22Rv1 (cell line): ENCODE data around the gene TAS1R3.

Experiments used
- H3K27ac ChIP-seq: fragments of 450-650 bp; 2 replicates; pipeline ENCODE4 v1.5.1; 2017
- ZFX ChIP-seq: fragments of 450-650 bp; IDR thresholded peaks from 2 replicates; pipeline ENCODE4 v1.6.1; 2017; ENCODE audit warnings: antibody characterized with exemption, borderline replicate concordance
- TF ChIP-seq, protein P1 (sequence below): fragments of 450-650 bp; IDR thresholded peaks from 2 replicates; pipeline ENCODE4 v1.5.1; 2017; ENCODE audit warnings: mild to moderate bottlenecking

TAS1R3 gene

DNA sequence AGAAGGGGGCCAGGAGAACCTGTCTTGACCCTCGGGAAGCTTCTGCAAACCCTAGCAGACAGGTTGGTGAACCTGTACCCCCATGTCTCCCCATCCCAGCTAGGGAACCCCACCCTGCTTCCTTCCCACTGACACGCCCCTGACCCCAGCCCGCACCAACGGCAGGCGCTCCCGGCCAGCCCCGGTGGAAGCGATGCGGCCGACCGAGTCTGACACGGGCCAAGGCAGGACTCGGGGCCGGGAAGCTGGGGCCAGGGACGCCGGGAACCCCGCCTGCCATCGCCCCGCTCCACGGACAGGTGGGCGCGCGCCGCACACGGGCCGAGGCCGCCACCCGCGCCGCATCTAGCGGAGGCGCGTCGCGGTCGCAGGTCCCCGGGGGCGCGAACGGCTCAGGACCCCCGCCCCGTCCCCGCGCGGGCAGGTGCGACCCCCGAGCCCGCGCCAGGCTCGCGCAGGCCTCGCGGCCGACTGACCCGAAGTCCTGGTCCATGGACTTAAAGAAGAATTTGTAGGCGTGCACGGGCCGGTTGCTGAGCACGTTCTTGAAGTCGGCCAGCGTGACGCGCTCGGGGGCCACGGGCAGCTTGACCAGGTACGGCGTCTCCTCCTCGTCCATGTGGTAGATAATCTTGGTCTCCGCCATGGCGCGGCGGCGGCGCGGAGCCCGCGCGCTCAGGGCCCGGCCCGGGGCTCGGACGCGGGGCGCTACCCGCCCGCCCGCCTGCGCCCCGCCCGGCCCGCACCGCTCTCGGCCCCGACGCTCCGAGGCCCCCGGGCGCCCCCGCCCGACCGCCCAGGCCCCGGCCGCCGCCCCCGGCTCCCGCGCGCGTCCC, 17.6 kb downstream of the TAS1R3 start:
- H3K27ac ChIP-seq: peak overlapping the region; percentile 88
- TF ChIP-seq, protein P1, sequence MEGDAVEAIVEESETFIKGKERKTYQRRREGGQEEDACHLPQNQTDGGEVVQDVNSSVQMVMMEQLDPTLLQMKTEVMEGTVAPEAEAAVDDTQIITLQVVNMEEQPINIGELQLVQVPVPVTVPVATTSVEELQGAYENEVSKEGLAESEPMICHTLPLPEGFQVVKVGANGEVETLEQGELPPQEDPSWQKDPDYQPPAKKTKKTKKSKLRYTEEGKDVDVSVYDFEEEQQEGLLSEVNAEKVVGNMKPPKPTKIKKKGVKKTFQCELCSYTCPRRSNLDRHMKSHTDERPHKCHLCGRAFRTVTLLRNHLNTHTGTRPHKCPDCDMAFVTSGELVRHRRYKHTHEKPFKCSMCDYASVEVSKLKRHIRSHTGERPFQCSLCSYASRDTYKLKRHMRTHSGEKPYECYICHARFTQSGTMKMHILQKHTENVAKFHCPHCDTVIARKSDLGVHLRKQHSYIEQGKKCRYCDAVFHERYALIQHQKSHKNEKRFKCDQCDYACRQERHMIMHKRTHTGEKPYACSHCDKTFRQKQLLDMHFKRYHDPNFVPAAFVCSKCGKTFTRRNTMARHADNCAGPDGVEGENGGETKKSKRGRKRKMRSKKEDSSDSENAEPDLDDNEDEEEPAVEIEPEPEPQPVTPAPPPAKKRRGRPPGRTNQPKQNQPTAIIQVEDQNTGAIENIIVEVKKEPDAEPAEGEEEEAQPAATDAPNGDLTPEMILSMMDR: no peak
- TF ChIP-seq ZFX: no peak

DNA sequence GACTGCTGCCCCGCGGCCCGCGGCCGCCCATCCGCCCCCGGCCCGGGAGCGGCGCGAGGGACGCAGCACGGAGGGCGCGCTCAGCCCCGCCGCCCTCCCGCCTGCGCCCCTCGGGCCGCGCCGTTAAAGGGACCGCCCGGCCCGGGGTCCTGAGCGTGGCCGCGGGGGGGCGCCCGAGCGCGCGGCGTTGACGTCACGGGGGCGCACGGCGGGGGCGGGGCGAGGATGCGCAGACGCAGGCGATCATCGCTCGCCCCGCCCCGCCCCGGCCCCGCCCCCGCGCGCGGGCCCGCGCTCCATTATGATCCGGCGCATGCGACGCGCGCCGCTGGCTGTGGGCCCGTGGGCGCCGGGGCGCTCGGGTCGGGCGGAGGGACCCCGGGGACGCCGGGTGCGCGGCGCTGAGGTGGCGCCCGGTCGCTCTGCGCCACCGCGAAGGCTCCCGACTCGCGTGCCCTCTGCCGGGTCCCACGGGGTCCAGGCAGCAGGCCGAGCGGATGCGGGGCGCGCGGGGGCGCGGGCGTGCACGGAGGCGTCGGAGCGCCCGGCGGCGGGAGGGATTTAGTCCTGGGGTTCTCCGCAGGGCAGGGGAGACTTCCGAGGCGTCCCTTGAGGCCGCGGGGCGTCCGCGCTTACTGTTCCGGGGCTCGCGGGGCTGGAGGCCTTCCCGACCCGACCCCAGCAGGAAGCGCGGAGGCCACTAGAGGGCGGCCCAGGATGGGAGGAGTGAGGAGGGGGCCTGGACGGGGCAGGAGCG, 18.4 kb downstream of the TAS1R3 start, which contains the start of gene DVL1:
TSS of gene DVL1 (minus strand) at position 163 of the 757 bp plus-strand sequence. CDS start 353 bp downstream, outside the sequence.
- H3K27ac ChIP-seq: peak within 1 kb of the TSS; percentile 88

DNA sequence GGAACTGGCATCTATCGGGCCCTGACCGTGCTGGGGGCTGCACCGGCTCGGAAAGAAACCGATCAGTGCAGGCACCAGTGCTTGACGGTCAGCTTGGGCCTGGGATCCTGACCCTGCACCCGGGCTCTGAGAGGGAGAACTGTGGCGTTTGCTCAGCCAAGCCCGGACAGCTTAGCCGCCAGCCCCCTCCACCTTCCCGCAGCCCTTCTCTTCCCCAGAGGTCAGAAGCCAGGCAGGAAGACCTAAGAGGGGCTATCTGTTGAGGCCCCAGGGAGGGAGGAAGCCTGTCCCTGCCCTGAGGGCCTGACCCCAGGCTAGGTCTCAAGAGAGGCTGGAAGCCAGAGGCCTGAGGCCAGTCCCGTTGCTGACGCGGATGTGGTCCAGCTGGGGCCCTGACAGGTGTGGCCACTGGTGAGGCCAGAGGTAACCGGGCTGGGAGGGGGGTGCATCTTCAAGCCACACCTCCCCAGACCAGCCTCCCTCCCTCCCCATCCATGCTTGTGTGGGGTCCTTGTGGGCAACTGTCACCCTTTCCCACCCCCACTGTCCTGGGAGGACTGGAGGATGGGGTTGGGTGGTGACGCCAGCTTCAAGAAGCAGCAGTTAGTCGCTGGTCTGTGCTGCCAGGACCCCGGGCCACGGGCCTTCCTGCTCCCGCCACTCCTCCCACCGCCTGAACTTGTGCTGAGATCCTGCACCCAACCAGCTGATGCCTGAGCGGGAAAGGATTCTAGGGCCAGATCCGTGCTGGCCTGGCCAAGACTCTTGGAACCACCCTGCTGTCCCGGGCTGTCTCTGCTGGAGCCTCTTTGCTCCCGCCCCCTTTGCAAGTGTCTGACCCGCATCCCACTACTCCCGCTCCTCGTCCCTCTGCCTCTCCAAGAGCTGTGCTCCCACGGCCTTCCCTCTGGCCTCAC, 20.7 kb downstream of the TAS1R3 start:
- no peak for TF ChIP-seq ZFX
- TF ChIP-seq, protein P1: no peak
- peak overlapping the region; percentile 47 for H3K27ac ChIP-seq

More for the DNA sequence above, 18.4 kb downstream of the TAS1R3 start, which contains the start of gene DVL1:
- TF ChIP-seq, protein P1: peak; percentile 75
- no peak for TF ChIP-seq ZFX

DNA sequence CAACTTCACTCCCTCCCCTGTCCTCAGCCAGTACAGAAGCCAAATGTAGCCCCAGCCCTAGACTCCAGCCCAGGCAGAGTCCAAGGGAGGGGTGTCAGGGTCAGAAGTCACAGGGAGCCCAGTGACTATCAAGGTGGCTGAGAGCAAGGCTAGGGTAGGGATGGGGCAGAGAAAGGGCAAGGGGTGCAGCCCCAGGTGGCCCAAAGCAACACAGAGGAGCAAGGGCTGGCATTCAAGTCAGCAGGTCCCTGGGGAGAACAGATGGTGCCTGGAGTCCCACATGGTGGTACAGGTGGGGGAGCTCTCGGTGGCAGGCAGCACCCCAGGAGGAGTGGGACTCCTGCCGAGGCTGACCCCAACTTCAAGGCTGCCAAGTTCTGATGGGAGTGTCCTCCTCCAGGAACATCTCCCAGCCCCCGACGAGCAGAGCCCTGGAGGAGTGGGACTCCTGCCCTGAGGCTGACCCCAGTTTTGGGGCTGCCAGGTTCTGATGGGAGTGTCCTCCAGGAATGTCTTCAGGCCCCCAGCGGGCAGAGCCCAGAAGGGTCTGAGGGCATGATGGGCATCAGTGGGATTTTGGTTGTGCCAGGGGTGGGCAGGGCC, 21.8 kb downstream of the TAS1R3 start:
- TF ChIP-seq, protein P1: no peak
- no peak for TF ChIP-seq ZFX
- peak overlapping the region; percentile 47 for H3K27ac ChIP-seq

DNA sequence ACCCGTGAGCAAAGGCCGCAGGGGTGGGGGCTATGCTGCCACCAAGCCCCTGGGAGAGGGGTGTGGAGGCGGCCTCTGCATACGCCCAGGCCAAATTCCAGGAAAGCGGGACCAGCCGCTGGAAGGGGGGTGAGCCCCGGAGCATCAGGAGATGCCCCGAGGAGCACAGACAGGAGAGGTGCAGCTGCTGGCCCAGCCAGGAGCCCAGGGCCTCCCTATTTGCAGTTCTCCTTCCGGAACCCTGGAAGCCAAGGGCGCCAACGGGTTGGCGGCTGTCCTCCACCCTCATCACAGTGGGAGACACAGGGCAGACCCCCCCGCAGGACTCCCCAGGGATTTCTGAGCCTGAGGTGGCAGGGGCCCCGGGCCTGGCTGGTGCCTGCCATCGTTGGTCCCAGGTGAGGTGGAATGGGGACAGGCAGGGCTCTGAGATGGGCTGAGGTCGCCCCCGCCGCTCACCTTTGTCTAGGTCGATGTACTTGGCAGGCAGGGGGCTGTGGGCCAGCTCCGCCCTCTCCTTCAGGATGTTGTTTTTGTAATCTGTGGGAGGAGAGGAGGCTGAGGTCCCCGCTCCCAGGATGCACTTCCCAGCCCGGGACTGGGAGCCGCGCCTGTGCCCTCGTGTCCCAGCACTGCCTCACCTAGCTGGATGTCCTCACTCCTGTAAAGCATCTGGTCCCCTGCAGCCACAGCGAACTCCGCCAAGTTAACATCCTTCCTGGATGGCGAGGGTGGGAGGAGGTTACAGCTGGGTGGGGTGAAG, 22.5 kb downstream of the TAS1R3 start:
- TF ChIP-seq, protein P1: no peak
- H3K27ac ChIP-seq: no peak overlapping the region
